Activated T-cell treated with anti-CD3 and anti-CD28 coated beads, Interleukin-2, amount 50 U/mL, for 1 hour (primary cell): Measurements from ENCODE around the gene COL24A1.
"Not testable (repeated sequence)": the region's sequence is repeated elsewhere in the genome, so short reads cannot be mapped to it uniquely, and the experiment has no call there.

Source experiments
- DNase-seq: peaks from one replicate; pipeline ENCODE4 v3.0.0-alpha.2; 2020

COL24A1 gene

DNA sequence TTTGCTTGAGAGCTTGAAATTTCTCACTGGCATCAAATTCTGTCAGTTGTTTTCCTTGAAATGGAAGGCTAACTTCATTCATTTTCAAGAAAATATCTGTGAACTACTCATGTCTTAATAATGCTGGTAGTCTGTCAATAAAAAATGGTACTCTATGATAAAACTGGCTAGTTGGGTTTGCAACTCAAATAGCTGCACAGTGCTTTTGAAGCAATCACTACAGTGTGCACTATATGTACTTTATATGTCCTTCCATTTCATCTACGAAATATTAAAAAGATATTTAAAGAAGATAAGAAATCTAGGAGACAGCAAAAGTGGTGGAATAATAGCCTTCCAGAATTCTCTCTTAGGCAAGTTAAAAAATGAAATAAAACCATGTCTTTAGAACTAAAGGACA lies 408.5 kb downstream of the COL24A1 start:
- no peak for DNase-seq

DNA sequence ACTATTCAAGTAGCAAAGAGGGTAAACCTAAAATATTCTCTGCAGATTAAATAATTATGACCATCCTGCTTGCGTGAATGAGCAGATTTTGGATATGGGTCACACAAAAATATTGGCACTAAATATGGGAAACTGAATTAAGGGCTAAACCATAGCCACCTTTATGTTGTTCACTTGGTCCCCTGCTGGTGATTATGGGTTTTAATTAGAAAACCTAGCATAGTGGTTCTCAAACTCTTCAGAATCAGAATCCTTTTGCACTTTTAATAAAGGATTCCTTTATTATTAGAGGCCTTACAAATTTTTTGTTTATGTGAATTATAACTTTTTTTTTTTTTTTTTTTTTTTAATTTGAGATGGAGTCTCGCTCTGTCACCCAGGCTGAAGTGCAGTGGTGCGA lies 409.8 kb downstream of the COL24A1 start:
- DNase-seq = no peak

DNA sequence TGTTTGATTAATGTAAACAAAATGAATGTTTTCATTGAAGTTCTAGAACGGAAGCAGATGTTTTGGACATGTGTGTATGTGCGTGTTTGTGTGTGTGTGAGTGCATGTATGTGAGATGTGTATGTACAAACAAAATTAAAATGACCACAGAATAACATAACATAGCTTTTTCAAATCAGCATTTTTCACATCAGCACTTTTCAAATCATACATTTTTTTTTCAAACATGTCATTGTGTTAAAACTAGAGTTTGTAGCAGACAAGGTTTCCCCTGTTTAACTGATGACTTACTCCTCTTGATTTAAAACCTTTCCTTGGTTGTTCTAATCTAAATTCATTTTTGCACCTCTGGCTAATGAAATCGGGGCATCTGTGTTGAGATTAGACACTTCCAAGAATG lies 412.8 kb downstream of the COL24A1 start:
- DNase-seq = no peak

DNA sequence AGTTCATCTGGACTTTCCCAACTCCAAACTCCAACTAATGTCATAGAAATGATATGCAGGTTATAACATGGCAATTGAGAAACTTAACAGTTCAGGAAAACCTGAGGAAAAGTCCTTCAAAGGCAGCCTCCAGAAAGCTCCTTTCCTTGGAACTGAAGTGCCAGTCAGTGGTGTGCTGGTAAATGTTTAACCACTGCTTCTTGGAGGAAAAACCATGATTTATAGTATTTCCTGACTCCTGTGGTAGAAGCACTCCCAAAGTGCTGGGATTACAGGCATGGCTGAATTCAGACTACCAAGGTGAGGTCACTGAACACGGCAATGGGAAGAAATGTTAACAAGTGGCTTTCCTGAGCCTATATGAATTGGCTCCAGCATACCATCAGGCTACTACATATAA lies 421.6 kb downstream of the COL24A1 start:
- no peak for DNase-seq

DNA sequence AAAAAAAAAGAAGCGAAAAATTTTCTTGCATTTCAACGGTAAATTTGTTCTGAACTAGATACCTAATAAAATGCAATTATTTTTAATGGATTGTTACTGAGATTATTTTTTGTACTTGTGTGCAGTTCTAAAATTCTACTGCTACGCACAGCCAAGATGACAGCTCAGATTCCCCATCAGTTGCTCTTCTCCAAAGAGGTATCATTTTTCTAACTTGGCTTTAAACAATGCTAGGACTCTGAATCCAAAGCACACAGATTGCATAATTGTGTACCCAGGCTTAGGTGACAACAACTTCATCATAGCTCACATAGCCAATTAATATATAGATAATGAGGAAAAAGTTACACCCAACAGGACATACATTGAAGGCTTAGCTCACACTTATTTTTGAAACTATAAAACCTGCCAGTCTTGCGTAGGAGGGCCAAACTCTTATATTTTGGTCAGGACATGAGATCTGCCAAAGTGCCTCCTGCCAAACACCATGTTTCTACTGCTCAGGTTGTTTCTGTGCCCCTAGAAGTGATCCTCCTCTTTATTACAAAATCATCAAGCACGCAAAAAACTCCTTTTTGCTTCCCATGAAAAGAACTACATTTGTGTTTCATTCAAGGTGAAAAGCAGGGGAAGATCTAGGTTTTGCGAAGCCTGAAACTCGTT lies 437.8 kb downstream of the COL24A1 start:
- DNase-seq = no peak

DNA sequence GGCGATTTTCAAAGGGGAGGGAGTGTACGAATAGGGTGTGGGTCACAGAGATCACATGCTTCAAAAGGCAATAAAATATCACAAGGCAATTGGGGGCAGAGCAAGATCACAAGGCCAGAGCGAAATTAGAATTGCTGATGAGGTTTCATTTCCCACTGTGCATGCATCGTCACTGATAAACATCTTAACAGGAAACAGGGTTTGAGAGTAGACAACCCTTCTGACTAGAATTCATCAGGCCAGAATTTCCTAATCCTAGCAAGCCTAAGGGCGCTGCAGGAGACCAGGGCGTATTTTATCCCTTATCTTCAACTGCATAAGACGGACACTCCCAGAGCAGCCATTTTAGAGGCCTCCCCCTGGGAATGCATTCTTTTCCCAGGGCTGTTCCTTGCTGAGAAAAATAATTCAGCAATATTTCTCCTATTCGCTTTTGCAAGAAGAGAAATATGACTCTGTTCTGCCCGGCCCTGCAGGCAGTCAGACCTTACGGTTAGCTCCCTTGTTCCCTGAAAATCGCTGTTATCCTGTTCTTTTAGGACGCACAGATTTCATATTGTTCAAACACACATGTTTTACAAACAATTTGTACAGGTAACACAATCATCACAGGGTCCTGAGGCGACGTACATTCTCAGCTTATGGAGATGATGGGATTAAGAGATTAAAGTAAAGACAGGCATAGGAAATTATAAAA lies 442.0 kb downstream of the COL24A1 start:
- not testable (repeated sequence) for DNase-seq

DNA sequence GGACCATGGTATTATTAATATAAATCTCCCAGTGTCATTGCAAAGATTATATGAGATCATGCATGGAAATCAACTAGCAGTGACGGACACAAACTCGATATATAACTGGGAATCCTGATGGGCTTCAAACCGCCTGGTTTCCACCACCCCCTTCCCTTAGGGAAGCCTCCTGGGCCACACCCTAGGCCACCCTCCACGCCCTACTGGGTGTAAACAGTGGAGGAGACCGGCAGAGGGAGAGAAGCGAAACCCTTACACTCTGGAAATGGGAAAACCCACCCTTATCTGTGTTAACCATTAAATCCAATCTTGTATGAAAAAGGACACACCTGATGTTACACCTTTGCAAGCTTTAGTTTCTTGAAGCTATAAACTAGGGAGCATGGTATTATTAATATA lies 447.7 kb downstream of the COL24A1 start:
- peak; percentile 19 for DNase-seq

DNA sequence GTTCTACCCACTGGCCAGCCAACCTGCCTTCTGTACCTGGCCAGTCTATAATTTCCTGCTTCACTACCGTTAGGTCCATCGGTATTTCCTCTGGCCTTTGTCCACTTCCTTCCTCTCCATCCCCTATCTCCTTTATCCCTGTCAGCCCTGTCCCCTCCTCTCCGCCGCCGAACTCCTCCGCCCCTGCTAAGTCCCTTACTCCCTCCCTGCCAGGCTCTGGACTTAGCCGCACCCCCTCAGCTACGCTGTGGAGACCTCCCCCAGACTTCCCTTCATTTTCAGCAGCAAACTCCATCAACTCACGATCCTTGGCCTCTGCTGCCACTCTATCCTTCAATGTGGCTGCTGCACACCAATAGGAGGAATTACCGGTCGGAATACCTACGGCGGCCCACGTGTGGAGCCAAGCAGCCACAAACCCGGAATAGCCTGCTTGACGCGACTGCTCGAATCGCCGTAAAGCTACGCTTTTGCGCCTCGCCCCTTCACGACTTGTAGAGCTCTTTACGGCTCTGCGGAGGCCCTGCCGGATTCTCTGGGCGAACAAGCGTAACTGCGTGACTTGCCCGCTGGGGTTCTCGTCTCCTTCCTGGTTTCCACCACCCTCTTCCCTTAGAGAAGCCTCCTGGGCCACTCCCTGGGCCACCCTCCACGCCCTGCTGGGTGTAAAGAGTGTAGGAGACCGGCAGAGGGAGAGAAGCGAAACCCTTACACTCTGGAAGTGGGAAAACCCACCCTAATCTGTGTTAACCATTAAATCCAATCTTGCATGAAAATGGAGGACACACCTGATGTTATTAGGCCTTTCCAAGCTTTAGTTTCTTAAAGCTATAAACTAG lies 448.4 kb downstream of the COL24A1 start, which contains the start of gene ZNHIT6:
Gene ZNHIT6 (minus strand): TSS at position 444 of the 839 bp plus-strand sequence. CDS start 149 bp downstream, at position 295.
- DNase-seq = peak; percentile 81

DNA sequence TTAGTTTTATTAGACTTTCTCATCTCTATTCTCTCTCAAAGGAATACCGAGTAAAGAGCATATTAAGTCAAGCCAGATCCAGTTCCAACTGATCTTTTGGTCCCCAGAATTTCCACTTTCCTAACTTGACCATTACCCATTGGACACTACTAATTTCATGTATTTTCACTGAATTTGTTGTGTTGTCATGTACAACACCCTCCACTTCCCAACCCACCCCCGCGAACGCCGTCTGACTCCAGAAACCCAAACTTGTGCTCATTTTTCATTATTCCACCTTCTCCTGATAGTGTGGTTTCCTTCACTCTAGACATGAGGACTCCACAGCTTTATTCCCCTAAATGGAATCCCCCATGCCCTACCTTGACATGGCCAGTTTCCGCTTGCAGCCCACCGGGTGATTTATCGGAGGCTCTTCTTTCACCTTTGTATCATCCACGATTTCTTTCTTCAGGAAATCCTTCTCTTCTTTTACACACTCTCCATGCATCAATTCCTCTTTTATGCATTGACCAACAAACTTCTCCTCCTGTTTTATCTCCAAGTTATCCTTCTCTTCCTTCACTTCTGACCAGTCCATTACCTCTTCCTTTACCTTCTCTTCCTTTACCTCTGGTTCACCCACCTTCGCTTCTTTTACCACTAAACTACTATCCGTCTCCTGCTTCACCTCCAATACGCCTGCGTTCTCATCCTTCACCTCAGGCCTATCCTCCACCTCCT lies 449.1 kb downstream of the COL24A1 start:
- DNase-seq = no peak

DNA sequence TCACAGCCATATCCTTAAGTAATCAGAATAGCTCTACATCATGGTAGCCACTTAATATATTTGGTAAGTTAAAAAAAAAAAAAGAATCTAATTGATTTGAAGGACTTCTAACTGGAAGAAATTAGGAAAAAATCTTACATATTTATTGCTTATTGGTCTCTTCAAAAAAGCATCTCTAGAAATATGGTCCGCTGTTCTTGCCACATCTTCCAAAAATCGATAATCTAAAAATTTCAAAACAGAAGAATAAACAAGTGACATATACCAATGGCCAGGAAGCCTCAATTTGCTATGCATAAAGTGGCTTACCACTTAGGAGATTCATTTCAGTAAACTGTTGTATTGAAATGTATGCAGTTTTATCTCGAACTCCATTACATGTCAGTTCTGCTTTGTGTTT lies 450.6 kb downstream of the COL24A1 start:
- no peak for DNase-seq

DNA sequence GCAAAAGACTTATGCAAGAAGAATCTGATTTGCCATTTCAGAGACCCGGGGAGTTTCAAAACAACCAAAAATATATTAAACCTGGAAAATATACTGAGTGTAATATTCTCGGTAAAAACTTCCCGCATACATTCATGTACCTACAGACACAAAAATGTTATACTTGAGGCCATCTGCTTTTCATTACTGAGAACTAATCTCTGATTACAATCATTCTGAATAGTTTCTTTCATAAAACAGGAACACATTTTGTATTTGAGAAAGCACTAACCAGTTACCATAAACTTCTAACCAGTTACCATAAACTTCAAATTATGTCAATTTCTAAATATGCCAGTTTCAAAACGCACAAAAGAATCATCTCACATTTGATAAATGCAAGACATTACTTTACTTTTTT lies 456.1 kb downstream of the COL24A1 start:
- DNase-seq = no peak

DNA sequence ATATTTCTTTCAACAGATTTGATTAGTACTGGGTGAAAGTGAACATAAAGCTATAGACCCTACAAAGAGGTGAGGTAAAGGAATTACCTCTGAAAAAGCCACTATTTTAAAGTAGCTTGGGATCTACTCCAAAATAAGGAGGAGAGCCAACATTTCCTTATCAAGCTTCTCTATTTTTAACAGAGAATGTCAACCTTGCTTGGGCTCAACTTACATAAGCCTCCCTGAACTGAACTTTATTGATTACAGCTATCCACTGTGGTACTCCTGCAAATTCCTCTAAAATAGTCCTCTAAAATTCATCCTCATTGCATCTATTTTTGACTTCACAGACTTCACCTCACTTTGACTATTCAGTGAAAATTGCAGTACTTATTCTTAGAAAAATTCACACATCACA lies 458.7 kb downstream of the COL24A1 start:
- no peak for DNase-seq

DNA sequence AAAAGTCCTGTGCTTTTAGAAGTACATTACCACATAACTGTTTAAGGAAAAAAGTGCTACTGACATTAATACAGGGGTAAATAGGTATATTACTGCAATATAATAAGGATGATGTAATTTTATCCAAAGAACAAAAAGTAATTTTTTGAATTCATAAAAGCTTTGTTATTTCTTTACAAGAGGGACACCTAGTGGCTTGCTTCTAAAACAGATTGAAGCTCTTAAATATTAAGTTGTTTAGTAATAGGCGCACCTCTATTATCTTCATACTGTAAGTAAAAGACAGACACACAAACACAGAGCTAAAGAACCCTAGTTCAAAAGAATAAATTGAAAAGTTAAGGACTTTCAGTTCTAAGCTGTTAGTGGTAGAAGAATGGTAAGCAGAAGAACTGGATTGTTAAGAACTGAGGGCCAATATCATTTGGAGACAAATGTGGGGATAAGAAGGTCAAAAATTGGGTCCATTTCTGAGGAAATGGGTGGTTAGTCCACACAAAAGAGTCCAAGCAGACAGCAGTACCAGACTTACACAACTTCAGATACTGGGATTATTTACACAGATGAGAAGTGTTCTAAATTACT lies 463.8 kb downstream of the COL24A1 start:
- DNase-seq = no peak

DNA sequence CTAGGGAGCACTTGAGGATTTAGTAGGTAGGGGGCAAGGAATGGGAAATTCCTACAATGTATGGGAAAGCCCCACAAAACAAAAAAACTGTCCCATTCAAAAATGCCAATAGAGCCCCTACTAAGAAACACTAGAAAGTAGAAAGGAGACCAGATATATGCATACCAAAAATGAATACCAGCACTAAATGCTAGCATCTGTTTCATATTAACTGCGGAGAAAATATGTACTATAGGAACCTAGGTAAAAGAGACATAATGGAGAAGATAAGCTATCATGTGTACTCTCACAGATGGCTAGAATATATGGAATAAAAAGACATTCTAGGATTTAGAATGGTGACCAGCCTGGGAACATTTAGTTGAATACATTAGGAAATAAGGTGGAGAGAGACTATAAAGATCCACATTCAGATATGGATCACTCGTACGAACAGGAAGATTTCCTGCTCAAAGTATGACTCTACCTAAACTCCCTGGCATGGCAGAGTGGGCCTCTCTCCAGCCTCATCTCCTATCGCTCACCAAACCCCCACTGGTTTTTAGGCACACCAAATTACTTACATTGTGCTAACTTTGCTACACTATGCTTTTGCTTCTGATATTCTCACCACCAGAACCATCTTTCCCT lies 466.7 kb downstream of the COL24A1 start:
- no peak for DNase-seq

DNA sequence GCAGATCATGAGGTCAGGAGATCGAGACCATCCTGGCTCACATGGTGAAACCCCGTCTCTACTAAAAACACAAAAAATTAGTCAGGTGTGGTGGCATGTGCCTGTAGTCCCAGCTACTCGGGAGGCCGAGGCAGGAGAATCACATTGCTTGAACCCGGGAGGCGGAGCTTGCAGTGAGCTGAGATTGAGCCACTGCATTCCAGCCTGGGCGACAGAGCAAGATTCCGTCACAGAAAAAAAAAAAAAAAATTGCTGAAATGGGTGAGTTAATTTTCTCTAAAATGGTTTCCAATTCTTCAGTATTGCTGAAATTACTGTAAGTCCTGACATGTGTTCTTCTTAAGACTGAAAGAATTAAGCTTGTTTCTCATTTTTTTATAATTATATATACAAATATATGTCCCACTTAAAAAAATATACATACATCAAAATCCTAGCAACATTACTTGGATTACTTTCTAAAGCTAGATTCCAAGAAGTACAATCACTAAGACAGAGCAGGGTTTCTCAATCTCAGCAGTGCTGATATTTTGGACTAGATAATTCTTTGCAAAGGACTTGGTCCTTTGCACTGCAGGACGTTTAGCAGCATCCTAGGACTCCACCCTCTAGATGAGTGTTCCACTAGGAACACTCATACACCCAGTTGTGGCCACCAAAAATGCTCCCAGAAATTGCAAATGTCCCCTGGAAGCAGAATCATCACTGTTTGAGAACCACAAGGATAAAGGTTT lies 473.1 kb downstream of the COL24A1 start:
- no peak for DNase-seq

DNA sequence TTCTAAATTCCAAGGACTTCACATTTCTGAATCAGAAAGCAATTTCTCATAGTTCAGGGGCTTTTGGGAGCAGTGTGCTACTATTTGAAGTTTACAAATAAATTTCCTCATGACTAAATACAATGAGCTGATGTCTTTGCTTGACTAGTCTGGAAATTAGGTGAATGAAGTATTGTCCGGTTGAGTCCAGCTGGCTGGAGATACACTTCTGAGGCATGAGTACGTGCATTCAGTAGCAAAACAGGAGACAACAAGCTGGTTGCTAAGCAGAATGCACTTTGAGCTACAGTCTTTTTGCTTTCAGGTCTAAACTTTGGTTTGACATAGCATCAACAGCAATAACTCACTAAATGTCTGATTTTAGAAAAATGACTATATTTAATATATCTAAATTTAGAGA lies 475.5 kb downstream of the COL24A1 start:
- no peak for DNase-seq
